Jurkat, Clone E6-1 (cell line): Measurements from ENCODE around the gene SLC5A2.
A peak's percentile ranks its signal among the peaks of the same experiment; 100 is the strongest.
"Not testable (repeated sequence)": the region's sequence is repeated elsewhere in the genome, so short reads cannot be mapped to it uniquely, and the experiment has no call there.

ENCODE experiments used
- DNase-seq: peaks from one replicate; pipeline ENCODE4 v3.0.0-alpha.2; 2011; ENCODE audit warnings: low read depth, low spot score
- H3K4me3 ChIP-seq: 2 replicates; pipeline ENCODE4 v1.5.1; 2011; ENCODE audit warnings: mild to moderate bottlenecking, low read length, control low read depth, moderate library complexity

The SLC5A2 gene

GRCh38 chr16:31473264-31473984, 9.5 kb upstream of the SLC5A2 start:
- H3K4me3 ChIP-seq = no peak overlapping the region
- DNase-seq = no peak

GRCh38 chr16:31474173-31474714, 8.7 kb upstream of the SLC5A2 start:
- DNase-seq = no peak

GRCh38 chr16:31474773-31475738, 7.9 kb upstream of the SLC5A2 start:
- DNase-seq = no peak
- no peak overlapping the region for H3K4me3 ChIP-seq

More at GRCh38 chr16:31474173-31474714, 8.7 kb upstream of the SLC5A2 start:
- H3K4me3 ChIP-seq = no peak overlapping the region

GRCh38 chr16:31475946-31476302, 7.0 kb upstream of the SLC5A2 start:
- no peak for DNase-seq
- no peak overlapping the region for H3K4me3 ChIP-seq

- H3K4me3 ChIP-seq = peak overlapping the region; percentile 54
- peak; percentile 72 for DNase-seq
Measured at GRCh38 chr16:31476303-31477219, 6.4 kb upstream of the SLC5A2 start.

- peak overlapping the region; percentile 44 for H3K4me3 ChIP-seq
- no peak for DNase-seq
Measured at GRCh38 chr16:31477220-31478216, 5.4 kb upstream of the SLC5A2 start.

GRCh38 chr16:31478956-31479355, 4.0 kb upstream of the SLC5A2 start:
- no peak overlapping the region for H3K4me3 ChIP-seq
- DNase-seq = no peak

GRCh38 chr16:31479751-31480150, 3.2 kb upstream of the SLC5A2 start:
- H3K4me3 ChIP-seq = no peak overlapping the region
- DNase-seq = no peak

GRCh38 chr16:31480851-31481536, 1.9 kb upstream of the SLC5A2 start:
- DNase-seq = no peak
- H3K4me3 ChIP-seq = no peak overlapping the region

GRCh38 chr16:31484048-31484447, 1.1 kb downstream of the SLC5A2 start:
- not testable (repeated sequence) for H3K4me3 ChIP-seq, DNase-seq

GRCh38 chr16:31484491-31485171, 1.7 kb downstream of the SLC5A2 start:
- no peak for DNase-seq

GRCh38 chr16:31485571-31485970, 2.6 kb downstream of the SLC5A2 start:
- H3K4me3 ChIP-seq = no peak overlapping the region
- no peak for DNase-seq

More at GRCh38 chr16:31484491-31485171, 1.7 kb downstream of the SLC5A2 start:
- H3K4me3 ChIP-seq = no peak overlapping the region

- no peak for DNase-seq
- no peak overlapping the region for H3K4me3 ChIP-seq
Measured at GRCh38 chr16:31486045-31486444, 3.1 kb downstream of the SLC5A2 start.

- no peak for DNase-seq
- H3K4me3 ChIP-seq = peak overlapping the region; percentile 48
Measured at GRCh38 chr16:31487071-31487719, 4.3 kb downstream of the SLC5A2 start.

- H3K4me3 ChIP-seq = peak overlapping the region; percentile 48
- peak; percentile 59 for DNase-seq
Measured at GRCh38 chr16:31487720-31488467, 5.0 kb downstream of the SLC5A2 start.
